ENCODE data around the gene TOMM7.
A peak's percentile ranks its signal among the peaks of the same experiment; 100 is the strongest.

The TOMM7 gene

DNA sequence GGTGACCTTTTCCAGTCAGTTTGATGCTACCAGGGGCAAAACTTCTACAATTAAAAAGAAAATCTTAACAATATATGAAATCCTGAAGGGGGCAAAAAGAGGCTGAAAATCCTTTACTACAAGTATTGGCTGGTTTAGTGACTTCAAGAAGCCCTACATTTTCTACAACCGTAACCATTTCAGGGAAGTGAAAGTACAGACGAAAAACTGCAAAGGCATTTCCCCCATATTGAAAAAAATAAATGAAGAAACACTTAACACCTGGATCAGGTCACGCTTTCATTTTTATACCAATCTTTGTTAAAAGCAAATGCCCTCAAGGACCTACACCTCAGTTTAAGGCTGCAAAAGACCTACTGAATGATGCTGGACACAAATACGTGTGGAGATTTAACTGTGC, 57.0 kb downstream of the TOMM7 start:
- DNase-seq (ENCODE audit: low spot score) = peak; percentile 31
- in situ Hi-C loops (cut with MboI; ENCODE audit: low sequenced_read_pairs, unreplicated experiment) = no loop called here
- TF ChIP-seq, protein P1, sequence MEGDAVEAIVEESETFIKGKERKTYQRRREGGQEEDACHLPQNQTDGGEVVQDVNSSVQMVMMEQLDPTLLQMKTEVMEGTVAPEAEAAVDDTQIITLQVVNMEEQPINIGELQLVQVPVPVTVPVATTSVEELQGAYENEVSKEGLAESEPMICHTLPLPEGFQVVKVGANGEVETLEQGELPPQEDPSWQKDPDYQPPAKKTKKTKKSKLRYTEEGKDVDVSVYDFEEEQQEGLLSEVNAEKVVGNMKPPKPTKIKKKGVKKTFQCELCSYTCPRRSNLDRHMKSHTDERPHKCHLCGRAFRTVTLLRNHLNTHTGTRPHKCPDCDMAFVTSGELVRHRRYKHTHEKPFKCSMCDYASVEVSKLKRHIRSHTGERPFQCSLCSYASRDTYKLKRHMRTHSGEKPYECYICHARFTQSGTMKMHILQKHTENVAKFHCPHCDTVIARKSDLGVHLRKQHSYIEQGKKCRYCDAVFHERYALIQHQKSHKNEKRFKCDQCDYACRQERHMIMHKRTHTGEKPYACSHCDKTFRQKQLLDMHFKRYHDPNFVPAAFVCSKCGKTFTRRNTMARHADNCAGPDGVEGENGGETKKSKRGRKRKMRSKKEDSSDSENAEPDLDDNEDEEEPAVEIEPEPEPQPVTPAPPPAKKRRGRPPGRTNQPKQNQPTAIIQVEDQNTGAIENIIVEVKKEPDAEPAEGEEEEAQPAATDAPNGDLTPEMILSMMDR (IDR thresholded peaks at IDR 0.05; ENCODE audit: borderline replicate concordance, control extremely low read depth, extremely low read depth, insufficient read depth, missing control alignments) = no peak
